ENCODE data around the gene PGAP2.

The PGAP2 gene

DNA sequence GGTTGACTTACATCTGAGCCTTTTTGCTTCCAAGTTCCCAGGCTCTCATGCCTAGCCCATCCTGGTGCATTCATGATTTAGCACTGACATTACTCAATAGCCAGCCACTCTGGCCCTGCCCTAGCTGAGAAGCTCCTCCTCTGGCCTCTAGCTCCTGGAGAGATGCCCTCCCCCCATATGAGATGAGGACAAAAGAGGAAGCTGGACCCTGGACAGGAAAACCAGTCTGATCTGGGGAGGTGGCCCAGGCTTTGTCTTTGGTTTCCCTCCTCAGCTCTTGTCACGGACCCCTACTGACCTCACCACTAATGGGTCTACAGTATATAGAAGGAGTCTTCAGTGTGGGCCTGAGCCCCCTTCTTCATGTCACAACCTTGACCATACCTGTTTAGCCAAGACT lies 29.4 kb downstream of the PGAP2 start:
- peak overlapping the region; percentile 95 for H3K4me3 ChIP-seq (ENCODE audit: low read depth, low read length)
- TF ChIP-seq, protein P1, sequence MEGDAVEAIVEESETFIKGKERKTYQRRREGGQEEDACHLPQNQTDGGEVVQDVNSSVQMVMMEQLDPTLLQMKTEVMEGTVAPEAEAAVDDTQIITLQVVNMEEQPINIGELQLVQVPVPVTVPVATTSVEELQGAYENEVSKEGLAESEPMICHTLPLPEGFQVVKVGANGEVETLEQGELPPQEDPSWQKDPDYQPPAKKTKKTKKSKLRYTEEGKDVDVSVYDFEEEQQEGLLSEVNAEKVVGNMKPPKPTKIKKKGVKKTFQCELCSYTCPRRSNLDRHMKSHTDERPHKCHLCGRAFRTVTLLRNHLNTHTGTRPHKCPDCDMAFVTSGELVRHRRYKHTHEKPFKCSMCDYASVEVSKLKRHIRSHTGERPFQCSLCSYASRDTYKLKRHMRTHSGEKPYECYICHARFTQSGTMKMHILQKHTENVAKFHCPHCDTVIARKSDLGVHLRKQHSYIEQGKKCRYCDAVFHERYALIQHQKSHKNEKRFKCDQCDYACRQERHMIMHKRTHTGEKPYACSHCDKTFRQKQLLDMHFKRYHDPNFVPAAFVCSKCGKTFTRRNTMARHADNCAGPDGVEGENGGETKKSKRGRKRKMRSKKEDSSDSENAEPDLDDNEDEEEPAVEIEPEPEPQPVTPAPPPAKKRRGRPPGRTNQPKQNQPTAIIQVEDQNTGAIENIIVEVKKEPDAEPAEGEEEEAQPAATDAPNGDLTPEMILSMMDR (IDR thresholded peaks at IDR 0.05; ENCODE audit: low read depth, low read length), result no peak
- TF ChIP-seq, protein P2, sequence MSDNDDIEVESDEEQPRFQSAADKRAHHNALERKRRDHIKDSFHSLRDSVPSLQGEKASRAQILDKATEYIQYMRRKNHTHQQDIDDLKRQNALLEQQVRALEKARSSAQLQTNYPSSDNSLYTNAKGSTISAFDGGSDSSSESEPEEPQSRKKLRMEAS (IDR thresholded peaks at IDR 0.05; ENCODE audit: low read depth, low read length), result peak; percentile 74
- no peak for TF ChIP-seq MYC (IDR thresholded peaks at IDR 0.05; ENCODE audit: low read depth, low read length)
- TF ChIP-seq POLR2A (IDR thresholded peaks at IDR 0.05; ENCODE audit: extremely low read depth, insufficient read length), result peak; percentile 42
- peak; percentile 97 for DNase-seq (ENCODE audit: low read depth)

DNA sequence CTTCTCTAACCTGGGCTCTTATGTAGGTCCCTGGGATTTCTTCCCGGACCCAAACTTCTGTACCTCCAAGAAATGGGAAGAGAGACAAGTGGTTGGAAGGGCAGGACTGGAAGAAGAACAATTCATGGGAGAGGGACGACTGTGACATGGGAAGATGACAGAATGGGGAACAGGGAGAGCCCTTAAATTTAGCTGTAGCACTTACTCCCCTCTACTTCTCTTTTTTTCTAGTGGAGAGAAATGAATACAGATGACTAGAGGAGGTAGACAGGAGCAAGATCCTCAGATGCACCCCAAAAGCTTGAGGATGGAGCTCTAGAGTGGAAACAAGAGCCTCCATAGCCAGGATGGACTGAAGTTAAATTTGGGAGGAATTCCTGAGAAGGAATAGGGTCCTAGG lies 30.1 kb downstream of the PGAP2 start:
- H3K4me3 ChIP-seq (ENCODE audit: low read depth, low read length), result peak overlapping the region; percentile 95
- TF ChIP-seq, protein P2 (IDR thresholded peaks at IDR 0.05; ENCODE audit: low read depth, low read length), result no peak
- TF ChIP-seq MYC (IDR thresholded peaks at IDR 0.05; ENCODE audit: low read depth, low read length) (no peak), POLR2A (IDR thresholded peaks at IDR 0.05; ENCODE audit: extremely low read depth, insufficient read length) (no peak)
- TF ChIP-seq, protein P1 (IDR thresholded peaks at IDR 0.05; ENCODE audit: low read depth, low read length), result no peak
- peak; percentile 59 for DNase-seq (ENCODE audit: low read depth)

DNA sequence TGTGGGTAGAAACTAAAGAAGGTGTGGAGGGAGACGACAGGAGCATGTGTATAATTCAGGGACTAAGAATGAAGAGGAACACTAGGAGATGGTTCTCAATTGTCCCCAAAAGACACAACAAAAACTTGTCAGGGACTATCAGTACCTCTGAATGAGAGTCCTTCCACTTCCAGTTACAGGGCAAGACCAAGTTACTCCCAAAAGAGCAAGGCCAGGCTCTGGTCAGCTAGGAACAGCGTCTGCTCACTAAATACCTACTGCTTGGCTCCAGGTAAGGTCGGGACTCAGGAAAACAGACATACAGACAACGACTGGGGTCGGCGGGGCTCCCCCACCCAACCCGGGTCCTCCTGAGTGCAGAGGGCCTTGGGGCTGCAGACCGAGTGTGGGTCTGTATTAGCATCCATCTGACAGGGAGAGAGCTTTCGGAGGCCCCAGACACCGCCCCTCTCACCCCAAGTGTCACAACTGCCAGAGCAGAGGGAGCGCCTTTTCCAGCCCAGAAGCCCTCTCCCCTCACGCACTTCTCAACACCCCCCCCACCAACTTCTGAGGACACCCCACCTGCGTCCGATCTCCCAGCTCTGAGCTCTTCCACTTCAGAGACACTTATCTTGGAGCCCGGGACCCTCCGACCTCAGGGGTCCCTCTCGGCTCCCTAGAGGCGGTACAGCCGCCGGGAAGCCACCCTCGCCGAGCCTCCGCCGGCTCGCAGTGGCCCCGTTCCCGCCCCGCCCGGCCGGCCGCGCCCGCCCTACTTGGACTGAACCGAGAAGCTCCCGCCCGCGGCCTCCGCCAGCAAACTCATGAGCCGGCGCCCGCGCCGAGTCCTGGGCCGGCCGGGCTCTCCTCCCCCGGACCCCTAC lies 31.9 kb downstream of the PGAP2 start:
- peak; percentile 70 for DNase-seq (ENCODE audit: low read depth)
- TF ChIP-seq, protein P2 (IDR thresholded peaks at IDR 0.05; ENCODE audit: low read depth, low read length), result no peak
- TF ChIP-seq, protein P1 (IDR thresholded peaks at IDR 0.05; ENCODE audit: low read depth, low read length), result no peak
- no peak for TF ChIP-seq MYC (IDR thresholded peaks at IDR 0.05; ENCODE audit: low read depth, low read length)
- TF ChIP-seq POLR2A (IDR thresholded peaks at IDR 0.05; ENCODE audit: extremely low read depth, insufficient read length), result no peak
- H3K4me3 ChIP-seq (ENCODE audit: low read depth, low read length), result peak overlapping the region; percentile 95

DNA sequence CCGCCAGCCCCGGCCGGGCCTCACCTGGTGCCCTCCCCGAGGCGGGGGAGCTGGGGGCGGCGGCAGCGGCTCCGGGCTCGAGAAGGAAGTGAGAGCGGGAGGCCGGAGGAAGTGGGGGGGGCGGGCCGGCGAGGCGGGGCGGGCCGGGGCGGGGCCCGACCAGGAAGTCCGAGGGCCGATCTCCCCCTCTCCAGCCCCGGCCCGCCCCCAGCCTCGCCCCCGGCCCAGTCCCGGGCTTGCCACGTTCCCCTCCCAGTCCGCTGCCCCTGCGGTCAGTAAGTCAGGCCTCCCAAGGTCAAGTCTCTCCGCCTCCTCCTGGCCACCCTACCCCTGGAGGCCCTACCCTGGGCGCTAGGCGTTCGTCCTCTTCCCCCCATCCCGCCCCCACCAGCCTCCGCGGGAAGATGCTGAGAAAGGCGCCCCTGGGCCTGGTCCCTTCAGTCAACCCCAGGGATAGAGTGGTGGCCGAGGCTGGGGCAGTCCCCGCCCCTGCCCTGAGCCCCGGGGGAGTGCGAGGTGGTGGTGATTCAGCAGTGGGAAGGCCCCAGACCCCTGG lies 32.6 kb downstream of the PGAP2 start, which contains the start of gene RHOG:
RHOG (minus strand) TSS at position 90 of the 556 bp plus-strand sequence. CDS start 12,821 bp downstream, outside the sequence.
- DNase-seq (ENCODE audit: low read depth), result no peak
- peak within 1 kb of the TSS; percentile 95 for H3K4me3 ChIP-seq (ENCODE audit: low read depth, low read length)
- TF ChIP-seq POLR2A (IDR thresholded peaks at IDR 0.05; ENCODE audit: extremely low read depth, insufficient read length) (peak; percentile 54), MYC (IDR thresholded peaks at IDR 0.05; ENCODE audit: low read depth, low read length) (0 out of 2 replicates have a peak, but pooled peaks have one; percentile 28)
- TF ChIP-seq, protein P1 (IDR thresholded peaks at IDR 0.05; ENCODE audit: low read depth, low read length), result no peak

DNA sequence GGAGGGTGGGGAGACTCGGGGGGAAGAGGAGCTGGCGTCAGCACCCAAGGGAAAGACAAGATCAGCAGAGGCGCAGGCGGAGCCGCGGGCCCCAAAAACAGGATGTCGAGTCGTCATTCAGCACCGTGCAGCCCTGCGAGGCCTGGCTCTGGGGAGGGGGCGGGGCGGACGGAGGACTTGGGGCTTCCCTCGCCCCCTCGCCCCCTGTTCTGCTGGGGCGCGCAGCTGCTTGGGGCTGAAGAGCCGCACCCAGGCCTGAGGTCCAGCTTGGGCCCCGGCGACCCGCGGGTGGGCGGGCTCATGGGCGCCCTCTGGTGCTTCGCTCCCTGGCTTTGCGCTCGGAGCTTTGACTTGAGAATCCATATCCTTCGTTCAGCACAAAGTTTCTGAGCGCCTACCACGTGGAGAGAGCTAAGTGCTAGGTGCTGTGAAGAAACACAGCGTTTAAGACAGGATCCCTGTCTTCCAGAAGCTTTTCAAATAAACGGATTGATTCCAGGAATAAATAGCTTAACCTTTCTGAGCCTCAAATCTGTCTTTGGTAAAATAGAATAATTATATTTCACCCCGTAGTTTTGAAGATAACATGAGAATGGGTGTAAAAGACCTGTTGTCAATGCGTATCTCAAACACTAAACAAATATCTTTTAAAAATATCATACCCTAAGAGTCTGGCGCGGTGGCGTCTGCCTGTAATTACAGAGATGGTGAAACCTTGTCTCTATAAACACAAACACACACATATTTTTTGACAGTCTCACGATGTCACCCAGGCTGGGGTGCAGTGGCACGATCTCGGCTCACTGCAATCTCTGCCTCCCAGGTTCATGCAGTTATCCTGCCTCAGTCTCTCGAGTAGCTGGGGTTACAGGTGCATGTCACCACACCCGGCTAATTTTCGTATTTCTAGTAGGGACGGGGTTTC lies 33.3 kb downstream of the PGAP2 start:
- TF ChIP-seq, protein P2 (IDR thresholded peaks at IDR 0.05; ENCODE audit: low read depth, low read length), result peak; percentile 93
- TF ChIP-seq, protein P1 (IDR thresholded peaks at IDR 0.05; ENCODE audit: low read depth, low read length), result peak; percentile 58
- TF ChIP-seq MYC (IDR thresholded peaks at IDR 0.05; ENCODE audit: low read depth, low read length) (peak; percentile 90), POLR2A (IDR thresholded peaks at IDR 0.05; ENCODE audit: extremely low read depth, insufficient read length) (no peak)
- DNase-seq (ENCODE audit: low read depth), result peak; percentile 98

More for the DNA sequence above, 33.3 kb downstream of the PGAP2 start:
- H3K4me3 ChIP-seq (ENCODE audit: low read depth, low read length), result peak overlapping the region; percentile 57

Measured in NB4 (cell line).